Embryonic facial prominence (tissue), 1 donor: ENCODE data around the gene STX11.
"Not testable (repeated sequence)": the region's sequence is repeated elsewhere in the genome, so short reads cannot be mapped to it uniquely, and the experiment has no call there.

Experiments
- DNase-seq: peaks from one replicate; pipeline ENCODE4 v3.0.0-alpha.2; 2016; ENCODE audit errors: extremely low spot score

STX11 gene

GRCh38 chr6:144177726-144178125, 27.4 kb downstream of the STX11 start:
- no peak for DNase-seq

- DNase-seq, result no peak
These were observed 28.0 kb downstream of the STX11 start for GRCh38 chr6:144178323-144178722.

GRCh38 chr6:144179237-144179636, 28.9 kb downstream of the STX11 start:
- DNase-seq, result no peak

DNA sequence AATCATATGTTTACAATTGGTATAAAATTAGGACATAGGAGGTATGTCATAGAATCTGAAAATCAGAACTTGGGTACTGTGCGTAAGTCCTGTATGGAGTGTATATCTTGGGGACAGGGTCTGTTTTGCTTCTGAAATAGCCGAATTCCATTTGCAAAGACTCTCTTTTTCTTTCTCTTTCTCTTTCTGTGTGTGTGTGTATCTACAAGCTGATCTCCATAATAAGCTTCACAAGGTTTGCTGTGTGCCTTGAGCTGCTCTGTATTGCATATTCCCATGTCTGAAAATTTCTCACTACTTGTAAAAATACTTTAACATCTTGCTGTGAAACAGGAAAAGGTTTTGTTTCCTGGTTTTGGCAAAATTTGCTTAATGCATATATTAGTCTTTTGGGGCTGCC, 29.5 kb downstream of the STX11 start:
- DNase-seq, result no peak

DNA sequence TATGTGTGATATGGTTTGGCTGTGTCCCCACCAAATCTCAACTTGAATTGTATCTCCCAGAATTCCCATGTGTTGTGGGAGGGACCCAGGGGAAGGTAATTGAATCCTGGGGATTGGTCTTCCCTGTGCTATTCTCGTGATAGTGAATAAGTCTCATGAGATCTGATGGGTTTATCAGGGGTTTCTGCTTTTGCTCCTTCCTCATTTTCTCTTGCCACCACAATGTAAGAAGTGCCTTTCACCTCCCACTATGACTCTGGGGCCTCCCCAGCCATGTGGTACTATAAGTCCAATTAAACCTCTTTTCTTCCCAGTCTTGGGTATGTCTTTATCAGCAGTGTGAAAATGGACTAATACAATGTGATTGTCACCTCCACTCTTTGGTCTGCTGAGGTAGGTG, 30.0 kb downstream of the STX11 start:
- not testable (repeated sequence) for DNase-seq

- no peak for DNase-seq
These were observed 31.3 kb downstream of the STX11 start for GRCh38 chr6:144181639-144182038.

GRCh38 chr6:144184186-144184585, 33.9 kb downstream of the STX11 start:
- DNase-seq, result not testable (repeated sequence)

DNA sequence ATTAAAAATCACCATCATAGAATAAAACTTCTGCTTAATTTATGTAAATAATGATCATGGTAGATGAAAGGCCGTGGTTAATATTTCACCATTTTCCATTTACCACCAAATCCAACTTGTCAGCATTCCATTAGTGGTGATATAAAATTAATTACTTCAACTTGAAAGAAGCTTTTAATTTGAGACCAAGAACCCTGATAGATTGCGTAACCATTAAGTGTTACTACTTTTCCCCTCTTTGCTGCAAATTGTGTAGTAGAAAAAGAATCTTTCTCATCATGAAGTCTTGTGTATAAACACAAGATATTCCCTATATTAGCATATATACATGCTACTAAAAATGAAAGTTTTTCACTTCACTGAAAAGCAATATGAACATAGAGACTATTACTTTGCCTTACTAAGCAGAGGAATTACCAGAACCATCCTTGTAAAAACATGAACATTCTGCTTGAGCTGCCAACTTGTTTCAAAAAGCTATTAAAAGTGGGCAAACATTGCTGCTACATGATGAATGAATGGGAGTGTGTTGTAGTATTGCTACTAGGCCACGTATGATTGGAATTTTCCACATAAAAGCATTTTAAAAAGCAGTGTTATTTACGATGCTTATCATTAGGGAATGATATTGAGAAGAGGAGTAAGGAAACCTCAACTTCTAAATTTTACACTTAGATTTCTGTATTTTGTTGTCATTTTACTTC, 35.0 kb downstream of the STX11 start:
- no peak for DNase-seq

DNA sequence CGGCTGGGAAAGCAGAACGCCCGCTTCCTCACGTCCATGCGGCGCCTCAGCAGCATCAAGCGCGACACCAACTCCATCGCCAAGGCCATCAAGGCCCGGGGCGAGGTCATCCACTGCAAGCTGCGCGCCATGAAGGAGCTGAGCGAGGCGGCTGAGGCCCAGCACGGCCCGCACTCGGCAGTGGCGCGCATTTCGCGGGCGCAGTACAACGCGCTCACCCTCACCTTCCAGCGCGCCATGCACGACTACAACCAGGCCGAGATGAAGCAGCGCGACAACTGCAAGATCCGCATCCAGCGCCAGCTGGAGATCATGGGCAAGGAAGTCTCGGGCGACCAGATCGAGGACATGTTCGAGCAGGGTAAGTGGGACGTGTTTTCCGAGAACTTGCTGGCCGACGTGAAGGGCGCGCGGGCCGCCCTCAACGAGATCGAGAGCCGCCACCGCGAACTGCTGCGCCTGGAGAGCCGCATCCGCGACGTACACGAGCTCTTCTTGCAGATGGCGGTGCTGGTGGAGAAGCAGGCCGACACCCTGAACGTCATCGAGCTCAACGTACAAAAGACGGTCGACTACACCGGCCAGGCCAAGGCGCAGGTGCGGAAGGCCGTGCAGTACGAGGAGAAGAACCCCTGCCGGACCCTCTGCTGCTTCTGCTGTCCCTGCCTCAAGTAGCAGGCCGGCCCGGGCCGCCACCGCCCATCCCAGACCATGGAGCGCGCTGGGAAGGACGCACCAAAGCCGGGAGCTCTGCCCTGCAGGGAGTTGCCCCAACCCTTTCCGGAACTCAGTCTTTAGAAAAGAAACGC, 36.7 kb downstream of the STX11 start:
- DNase-seq, result no peak

DNA sequence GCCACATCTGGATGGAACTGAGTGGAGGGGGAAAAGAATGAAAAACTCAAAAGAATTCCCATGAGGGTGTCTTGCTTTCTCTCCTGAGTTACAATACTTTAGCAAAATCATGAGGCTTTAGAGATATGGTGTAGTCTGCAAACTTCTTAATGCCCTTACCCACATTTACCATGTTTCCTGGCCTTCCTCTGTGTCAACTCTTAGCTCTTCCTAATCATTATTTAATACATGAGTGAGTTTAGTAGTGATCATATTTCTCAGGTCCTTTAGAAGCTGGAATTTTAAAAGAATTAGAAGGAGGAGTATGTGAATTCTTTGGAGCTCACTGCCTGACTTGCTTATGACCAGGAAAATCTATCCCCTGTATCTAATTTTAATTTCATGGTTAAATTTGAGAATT, 39.0 kb downstream of the STX11 start:
- DNase-seq, result peak; percentile 57

DNA sequence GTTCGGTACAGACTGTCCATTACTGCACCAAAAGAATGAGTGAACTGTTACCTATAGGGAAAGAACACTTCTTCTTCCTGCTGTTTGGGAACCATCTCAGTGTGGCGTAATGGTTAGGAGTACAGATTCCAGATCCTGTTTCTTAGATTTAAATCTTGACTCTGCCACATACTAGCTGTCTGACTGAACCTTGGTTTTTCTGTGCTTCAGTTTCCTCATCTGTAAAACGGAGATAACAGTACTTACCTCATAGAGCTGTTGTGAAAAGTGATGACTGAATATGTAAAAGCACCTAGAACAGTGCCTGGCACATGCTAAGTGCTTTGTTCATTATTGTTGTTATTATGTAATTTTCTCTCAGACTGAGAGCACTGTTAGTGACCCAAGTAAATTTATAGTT, 39.8 kb downstream of the STX11 start:
- DNase-seq, result no peak

DNA sequence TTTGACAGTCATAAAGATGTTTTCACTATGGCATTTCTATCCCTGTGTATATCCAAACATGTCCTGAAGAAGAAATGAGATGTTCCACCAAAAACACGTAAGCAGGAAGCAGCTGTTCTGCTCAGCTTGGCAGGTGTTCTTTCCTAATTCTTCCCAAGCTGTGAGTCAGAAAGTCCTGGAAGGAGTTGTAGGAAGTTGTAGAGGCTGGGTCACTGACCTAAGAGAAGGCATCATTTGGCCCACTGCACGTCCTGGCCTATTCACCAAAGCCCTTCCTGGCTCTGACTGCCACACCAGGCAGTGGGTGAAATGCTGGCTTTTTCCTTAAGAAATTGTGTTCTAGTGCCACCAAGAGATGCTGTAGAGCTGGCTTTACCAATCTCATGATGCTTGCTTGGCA, 40.3 kb downstream of the STX11 start:
- DNase-seq, result no peak

GRCh38 chr6:144193181-144193580, 42.9 kb downstream of the STX11 start:
- no peak for DNase-seq

GRCh38 chr6:144194293-144194810, 44.0 kb downstream of the STX11 start:
- no peak for DNase-seq

DNA sequence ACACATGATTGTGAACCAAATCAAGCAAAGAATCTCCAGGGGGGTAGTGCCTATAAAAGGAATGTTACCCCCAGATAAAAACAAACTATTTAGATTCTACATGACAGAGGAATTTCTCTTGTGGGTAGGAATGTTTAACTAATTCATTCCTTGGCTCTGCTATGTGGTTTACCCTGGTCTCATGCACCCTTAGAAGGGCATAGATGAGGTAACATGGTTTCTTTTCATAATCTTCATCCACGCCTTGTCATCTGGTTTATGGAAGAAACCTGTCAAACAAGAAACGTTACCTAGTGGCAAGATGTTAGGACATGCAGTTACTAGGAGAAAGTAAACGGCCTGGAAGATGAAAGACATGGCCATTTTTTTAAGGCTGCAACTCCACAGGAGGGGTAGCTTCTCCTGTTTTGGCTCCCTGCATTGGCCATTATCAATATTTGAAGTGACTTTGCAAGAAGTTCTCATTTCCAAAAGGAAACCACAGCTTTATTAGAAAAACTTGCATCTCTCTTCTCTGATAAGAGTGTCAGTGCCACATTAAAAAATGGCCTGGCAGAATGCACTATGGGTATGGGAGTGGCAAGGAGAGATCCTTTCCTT, 45.5 kb downstream of the STX11 start:
- DNase-seq, result no peak

GRCh38 chr6:144197919-144198318, 47.6 kb downstream of the STX11 start:
- no peak for DNase-seq

GRCh38 chr6:144202879-144203468, 52.7 kb downstream of the STX11 start:
- DNase-seq, result no peak

DNA sequence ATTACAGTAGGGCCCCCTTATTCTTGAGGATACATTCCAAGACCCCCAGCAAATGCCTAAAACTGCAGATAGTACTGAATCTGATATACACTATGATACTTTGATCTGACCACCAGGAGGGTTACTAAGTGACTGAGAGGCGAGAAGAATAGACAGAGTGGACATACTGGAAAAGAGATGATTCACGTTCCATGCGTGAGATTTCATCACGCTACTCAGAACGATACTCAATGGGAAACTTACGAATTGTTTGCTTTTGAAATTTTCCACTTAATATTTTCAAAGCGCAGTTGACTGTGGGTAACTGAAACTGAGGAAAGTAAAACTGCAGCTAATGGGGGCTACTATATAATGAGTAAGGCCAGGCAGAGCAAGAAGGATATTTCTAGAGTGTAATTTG, 60.8 kb downstream of the STX11 start:
- no peak for DNase-seq

GRCh38 chr6:144213315-144213714, 63.0 kb downstream of the STX11 start:
- DNase-seq, result no peak

DNA sequence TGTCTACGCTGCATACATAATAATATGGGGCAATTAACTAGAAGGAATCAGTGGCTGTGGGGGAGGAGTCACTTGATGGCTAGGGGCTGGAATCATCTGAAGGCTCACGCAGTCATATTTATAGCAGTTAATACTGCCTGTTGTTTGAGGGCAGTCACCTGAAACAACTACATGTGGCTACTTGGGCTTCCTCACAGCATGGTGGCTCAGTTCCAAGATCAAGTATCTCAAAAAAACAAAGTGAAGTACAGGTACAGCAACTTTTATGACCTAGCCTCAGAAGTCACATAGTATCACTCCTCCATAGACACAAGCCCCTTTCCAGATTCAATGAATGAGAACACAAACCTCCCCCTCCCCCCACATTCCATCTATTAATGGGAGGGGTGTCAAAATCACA, 63.7 kb downstream of the STX11 start:
- DNase-seq, result no peak

DNA sequence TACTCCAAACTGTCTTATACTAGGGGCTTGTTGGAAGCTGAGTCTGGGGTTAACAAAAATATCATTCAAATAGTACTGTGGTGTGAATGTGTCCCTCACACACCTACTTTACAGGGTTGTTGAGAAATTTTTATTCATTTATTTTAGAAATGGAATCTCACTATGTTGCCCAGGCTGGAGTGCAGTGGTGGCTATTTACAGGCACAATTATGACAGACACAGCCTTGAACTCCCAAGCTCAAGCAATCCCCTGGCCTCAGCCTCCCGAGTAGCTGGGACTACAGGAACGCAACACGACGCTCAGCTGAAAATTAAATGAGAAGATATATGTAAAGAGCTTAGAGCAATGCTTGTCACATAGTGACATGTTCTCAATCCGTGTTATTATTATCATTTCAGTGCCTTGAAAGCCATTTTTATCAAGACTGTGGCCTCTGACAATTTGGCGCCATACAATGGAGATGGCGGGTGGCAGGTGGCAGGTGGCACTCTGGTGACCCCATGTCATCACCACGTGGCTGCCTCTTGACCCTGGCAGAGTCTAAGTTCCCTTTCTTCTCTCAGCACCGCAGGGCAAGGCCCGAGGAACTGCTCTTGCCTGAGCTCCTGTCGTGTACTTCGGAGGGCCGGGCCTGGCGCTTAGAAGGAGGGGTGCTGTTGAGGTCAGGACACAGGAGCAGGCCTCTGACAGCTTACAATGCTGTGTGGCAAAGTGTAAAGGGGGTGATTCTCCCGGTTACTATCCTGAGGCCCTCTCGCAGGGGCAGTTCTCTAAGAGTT, 64.5 kb downstream of the STX11 start:
- no peak for DNase-seq
